Lower leg skin (tissue), 3 donors: Measurements from ENCODE around the gene PROKR2.

Source experiments
- POLR2A ChIP-seq, 2 donors: fragments of 450-650 bp; IDR thresholded peaks; one replicate each; pipeline ENCODE4 v1.6.1; 2016 to 2017; ENCODE audit warnings: antibody characterized with exemption in 2 of 2, mild to moderate bottlenecking in 1 of 2, moderate library complexity in 1 of 2
- TF ChIP-seq, protein P1 (sequence below), 3 donors: fragments of 450-650 bp; IDR thresholded peaks; one replicate each; pipeline ENCODE4 v1.5.1; 2016; ENCODE audit warnings: antibody characterized with exemption in 3 of 3, mild to moderate bottlenecking in 3 of 3, moderate library complexity in 2 of 3

GRCh38 chr20:5362771-5363170, 46.0 kb upstream of the PROKR2 start:
- TF ChIP-seq, protein P1, sequence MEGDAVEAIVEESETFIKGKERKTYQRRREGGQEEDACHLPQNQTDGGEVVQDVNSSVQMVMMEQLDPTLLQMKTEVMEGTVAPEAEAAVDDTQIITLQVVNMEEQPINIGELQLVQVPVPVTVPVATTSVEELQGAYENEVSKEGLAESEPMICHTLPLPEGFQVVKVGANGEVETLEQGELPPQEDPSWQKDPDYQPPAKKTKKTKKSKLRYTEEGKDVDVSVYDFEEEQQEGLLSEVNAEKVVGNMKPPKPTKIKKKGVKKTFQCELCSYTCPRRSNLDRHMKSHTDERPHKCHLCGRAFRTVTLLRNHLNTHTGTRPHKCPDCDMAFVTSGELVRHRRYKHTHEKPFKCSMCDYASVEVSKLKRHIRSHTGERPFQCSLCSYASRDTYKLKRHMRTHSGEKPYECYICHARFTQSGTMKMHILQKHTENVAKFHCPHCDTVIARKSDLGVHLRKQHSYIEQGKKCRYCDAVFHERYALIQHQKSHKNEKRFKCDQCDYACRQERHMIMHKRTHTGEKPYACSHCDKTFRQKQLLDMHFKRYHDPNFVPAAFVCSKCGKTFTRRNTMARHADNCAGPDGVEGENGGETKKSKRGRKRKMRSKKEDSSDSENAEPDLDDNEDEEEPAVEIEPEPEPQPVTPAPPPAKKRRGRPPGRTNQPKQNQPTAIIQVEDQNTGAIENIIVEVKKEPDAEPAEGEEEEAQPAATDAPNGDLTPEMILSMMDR (IDR thresholded peaks at IDR 0.05): no peak
- no peak for TF ChIP-seq POLR2A (IDR thresholded peaks at IDR 0.05)
